Ovary (tissue), 9 donors: ENCODE measurements around the gene XPNPEP3. TPM values are rescaled to one million over a fixed set of nuclear protein-coding genes. Genes with fewer than 3 reads are reported as not detected.

Experiments used
- DNase-seq, 5 donors: peaks; one replicate each; pipeline ENCODE4 v3.0.0-alpha.2; 2019 to 2020
- H3K27ac ChIP-seq, 2 donors: fragments of 200-600 bp; one replicate each; pipeline versions ENCODE4 v1.5.1 to v1.8.0; 2019 to 2022
- H3K27me3 ChIP-seq: fragments of 200-600 bp; one replicate; pipeline ENCODE4 v1.8.0; 2022
- H3K36me3 ChIP-seq: fragments of 200-600 bp; sonication (generic); one replicate; pipeline ENCODE4 v1.5.1; 2019
- H3K4me1 ChIP-seq: one replicate; pipeline ENCODE4 v1.8.1; 2013; ENCODE audit warnings: mild to moderate bottlenecking, moderate library complexity; ENCODE audit not compliant: insufficient read depth
- H3K4me3 ChIP-seq: fragments of 200-600 bp; sonication (generic); one replicate; pipeline ENCODE4 v1.5.1; 2017
- H3K9me3 ChIP-seq, 2 donors: fragments of 200-600 bp in 1 of 2; sonication (generic) in 1 of 2; one replicate each; pipeline versions ENCODE4 v1.5.1 to v1.8.1; 2013 to 2019; ENCODE audit warnings: mild to moderate bottlenecking in 1 of 2, moderate library complexity in 1 of 2
- CTCF ChIP-seq, 3 donors: fragments of 450-650 bp in 2 of 3; fragments of 200-600 bp in 1 of 3; IDR thresholded peaks; one replicate each; pipeline versions ENCODE4 v1.5.1 to v1.8.0; 2016 to 2022; ENCODE audit warnings: antibody characterized with exemption in 3 of 3, mild to moderate bottlenecking in 1 of 3
- EP300 ChIP-seq: sonication (generic); formaldehyde crosslinking; IDR thresholded peaks from one replicate; pipeline ENCODE4 v1.6.1; 2017; ENCODE audit warnings: antibody characterized with exemption
- POLR2A ChIP-seq: fragments of 450-650 bp; IDR thresholded peaks from one replicate; pipeline ENCODE4 v1.6.1; 2017; ENCODE audit warnings: antibody characterized with exemption, mild to moderate bottlenecking, moderate library complexity
- WGBS, 3 donors: extraction: QIAGEN DNeasy Blood & Tissue Kit in 1 of 3; methylation state at CpG; one replicate each; pipeline versions ENCODE4 v1.1.5 to v1.1.7; 2013 to 2017; 5-methylcytosine and 5-hydroxymethylcytosine counted together
- intact Hi-C, 4 donors: fragments of 100-400 bp; cut with DNase I; formaldehyde crosslinking; loops; one replicate each; pipeline versions ENCODE4 v1.11.0 to v1.15.1; 2022 to 2023
- polyA plus RNA-seq, 2 donors: library from polyadenylated mRNA; stranded (reverse); fragments of 200-250 nt in 1 of 2; fragments of 350-450 nt in 1 of 2; fragmentation: Illumina TruSeq in 1 of 2; extraction: RNeasy Lipid Tissue Mini Kit (QIAGEN cat#74804) in 1 of 2; gene quantifications; one replicate each; pipeline ENCODE4 v1.2.3, GENCODE V29; 2013 to 2014
- total RNA-seq, 7 donors: library from RNA; depleted of rRNA in 2 of 7; stranded (reverse); fragments of >200 nt in 2 of 7; fragmentation: NEBNext Ultra II Directional in 3 of 7; extraction: Animal tissue kit (Norgen Biotek cat#: 25700) in 3 of 7; gene quantifications; one replicate each; pipeline versions ENCODE4 v1.1.0 to v1.2.4, GENCODE V29; 2016 to 2023
- donor health status: DM: no; HTN: no; CAD: no; lungs with moderate emphysema.
- donor health status: DM: no; HTN: no; CAD: no.
- donor health status: Bipolar disorder and iron deficiency.
- donor health status: DM: yes; HTN: yes; CAD: no.
- donor health status: DM: no; HTN: no; CAD: no.
- donor health status: DM: yes; HTN: yes; CAD: no.

Gene XPNPEP3
- total and polyA plus RNA-seq, 9 donors = 7.4 to 28.8 (median 20.1) TPM

GRCh38 chr22:40973144-40973543 is 116.2 kb downstream of the XPNPEP3 start:
- TF ChIP-seq EP300 (no peak), CTCF (IDR thresholded peaks at IDR 0.05) (no peak), POLR2A (no peak)
- Histone ChIP-seq H3K4me1 (no peaks in the 10 kb centered on the region), H3K36me3 (no peaks in the 10 kb centered on the region), H3K4me3 (no peak overlapping the region), H3K9me3 (no peaks in the 10 kb centered on the region), H3K27me3 (no peaks in the 10 kb centered on the region), H3K27ac (no peak overlapping the region)
- WGBS, 3 donors = 94 to 96% (median 95%) methylated on average over 13 of the region's 13 CpGs
- intact Hi-C loops = no loop called here
- no peak for DNase-seq

GRCh38 chr22:40975366-40975765 is 118.4 kb downstream of the XPNPEP3 start:
- DNase-seq = no peak
- Histone ChIP-seq H3K4me1 (no peaks in the 10 kb centered on the region), H3K36me3 (no peaks in the 10 kb centered on the region), H3K4me3 (no peak overlapping the region), H3K27me3 (no peaks in the 10 kb centered on the region), H3K27ac (no peak overlapping the region), H3K9me3 (no peaks in the 10 kb centered on the region)
- intact Hi-C loops = no loop called here
- WGBS, 3 donors = 24 to 33% (median 26%) methylated on average over 1 of the region's 1 CpG
- TF ChIP-seq CTCF (IDR thresholded peaks at IDR 0.05) (no peak), POLR2A (no peak), EP300 (no peak)

GRCh38 chr22:40976866-40977700 is 120.1 kb downstream of the XPNPEP3 start:
- DNase-seq = no peak
- no peak for TF ChIP-seq POLR2A
- TF ChIP-seq CTCF (IDR thresholded peaks at IDR 0.05) = no peak
- TF ChIP-seq EP300 = no peak
- intact Hi-C loops = no loop called here
- Histone ChIP-seq H3K36me3 (no peaks in the 10 kb centered on the region), H3K27me3 (no peaks in the 10 kb centered on the region), H3K4me3 (no peak overlapping the region), H3K27ac (no peak overlapping the region), H3K9me3 (no peaks in the 10 kb centered on the region), H3K4me1 (no peaks in the 10 kb centered on the region)
- 87 to 89% (median 88%) methylated on average over 18 of the region's 18 CpGs for WGBS, 3 donors

GRCh38 chr22:40979198-40979597 is 122.2 kb downstream of the XPNPEP3 start:
- no peak overlapping the region for H3K4me3 ChIP-seq
- WGBS, 3 donors = 95 to 98% (median 95%) methylated on average over 7 of the region's 7 CpGs
- no peaks in the 10 kb centered on the region for H3K9me3 ChIP-seq
- intact Hi-C loops = no loop called here
- H3K27ac ChIP-seq = no peak overlapping the region
- no peaks in the 10 kb centered on the region for H3K27me3 ChIP-seq
- DNase-seq = no peak
- H3K4me1 ChIP-seq = no peaks in the 10 kb centered on the region
- no peak for TF ChIP-seq CTCF (IDR thresholded peaks at IDR 0.05)
- TF ChIP-seq POLR2A = no peak
- TF ChIP-seq EP300 = no peak
- H3K36me3 ChIP-seq = no peaks in the 10 kb centered on the region
